Esophagus squamous epithelium (tissue), 5 donors: ENCODE measurements around the gene AATK. TPM values are rescaled to one million over a fixed set of nuclear protein-coding genes. Genes with fewer than 3 reads are reported as not detected.

Source experiments
- DNase-seq: peaks from one replicate; lab custom pipeline; 2025; lab: John Stamatoyannopoulos, UW
- H3K27ac ChIP-seq, 4 donors: fragments of 200-600 bp; sonication (generic); one replicate each; pipeline ENCODE4 v1.5.1; 2016 to 2019; ENCODE audit warnings: mild to moderate bottlenecking in 1 of 4
- H3K27me3 ChIP-seq, 4 donors: fragments of 200-600 bp; sonication (generic); 1 replicate in 3 of 4; 2 replicates in 1 of 4; pipeline versions ENCODE4 v1.5.1 to v1.6.0; 2017 to 2021; ENCODE audit warnings: antibody characterized with exemption in 1 of 4
- H3K36me3 ChIP-seq, 3 donors: fragments of 200-600 bp; sonication (generic); one replicate each; pipeline ENCODE4 v1.5.1; 2016 to 2019
- H3K4me1 ChIP-seq, 3 donors: fragments of 200-600 bp; sonication (generic); one replicate each; pipeline ENCODE4 v1.5.1; 2017 to 2019
- H3K4me3 ChIP-seq, 4 donors: fragments of 200-600 bp; sonication (generic); 1 replicate in 3 of 4; 2 replicates in 1 of 4; pipeline ENCODE4 v1.5.1; 2016 to 2019; ENCODE audit warnings: mild to moderate bottlenecking in 2 of 4, moderate library complexity in 1 of 4
- H3K9me3 ChIP-seq, 3 donors: fragments of 200-600 bp; sonication (generic); one replicate each; pipeline ENCODE4 v1.5.1; 2016 to 2019
- POLR2A ChIP-seq, 4 donors: fragments of 450-650 bp; IDR thresholded peaks; one replicate each; pipeline ENCODE4 v1.6.1; 2017; ENCODE audit warnings: antibody characterized with exemption in 4 of 4, mild to moderate bottlenecking in 4 of 4, moderate library complexity in 3 of 4
- WGBS, 2 donors: methylation state at CpG; one replicate each; pipeline ENCODE4 v1.1.5; 2018; 5-methylcytosine and 5-hydroxymethylcytosine counted together
- intact Hi-C: fragments of 100-400 bp; cut with DNase I; formaldehyde crosslinking; loops from one replicate; pipeline ENCODE4 v1.15.0; 2022
- total RNA-seq, 4 donors: library from RNA; depleted of rRNA; stranded (reverse); fragments of >200 nt; gene quantifications; one replicate each; pipeline ENCODE4 v1.1.0, GENCODE V29; 2016
- TF ChIP-seq, protein P1 (sequence below), 6 experiments: fragments of 450-650 bp in 4 of 6; fragments of 200-600 bp in 2 of 6; sonication (generic) in 2 of 6; IDR thresholded peaks; one replicate each; pipeline ENCODE4 v1.5.1; 2016 to 2019; ENCODE audit warnings: antibody characterized with exemption in 6 of 6, mild to moderate bottlenecking in 4 of 6, moderate library complexity in 4 of 6
- donor health status: DM: yes; HTN: yes; CAD: no.

The AATK gene
- total RNA-seq, 4 donors from 2014 or later = 0.57 to 1.5 (median 0.70) TPM; not detected in 1

DNA sequence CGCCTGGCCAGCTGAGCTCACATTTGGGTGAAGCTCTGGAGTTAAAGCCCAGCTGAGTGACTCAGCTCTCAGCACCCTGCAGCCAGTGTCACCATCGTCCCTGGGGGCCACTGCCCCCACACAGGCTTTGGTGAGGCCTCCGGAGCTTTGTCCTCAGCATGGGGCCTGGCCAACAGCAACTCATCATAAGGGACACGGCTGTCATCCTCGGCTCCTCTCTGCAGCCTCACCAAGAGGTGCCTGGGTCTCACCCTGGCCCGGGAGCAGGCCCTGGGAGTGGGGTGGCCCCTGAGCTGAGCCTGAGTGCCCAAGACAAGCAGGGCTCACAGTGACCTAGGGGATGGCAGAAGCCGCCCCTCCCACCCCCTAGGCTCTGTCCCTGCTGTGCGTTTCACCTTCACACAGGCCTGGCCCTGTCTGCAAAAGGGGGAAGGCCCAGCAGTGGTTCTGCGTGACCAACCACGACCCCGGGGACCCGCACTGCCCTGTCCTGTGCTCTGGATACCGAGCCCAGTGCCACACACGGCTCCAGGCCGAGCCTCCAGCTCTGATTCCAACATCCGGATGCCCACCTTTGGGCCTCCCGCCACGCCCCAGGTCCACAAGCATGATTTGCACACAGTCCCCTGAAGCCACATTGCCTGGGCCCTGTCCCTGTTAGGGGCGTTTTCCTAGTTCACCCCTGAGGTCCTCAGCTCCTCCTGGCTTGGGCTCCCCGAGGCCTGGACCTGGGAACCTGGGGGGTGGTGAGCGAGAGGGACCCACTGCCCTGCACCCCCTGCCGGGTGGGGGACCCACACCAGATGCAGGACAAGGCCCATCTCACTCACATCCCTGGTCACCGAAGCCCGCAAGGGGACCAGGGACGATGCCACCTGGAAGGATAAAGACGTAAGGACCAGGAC, 21.8 kb upstream of the AATK start:
- peaks cover 0 to 25% (median 0%) of the 10 kb centered on the region in 3 donors for H3K36me3 ChIP-seq
- 90% methylated on average over 2 of the region's 26 CpGs; no CpG with 5 or more reads in 1 of the 2 donors for WGBS, 2 donors
- H3K4me1 ChIP-seq = peaks cover 0 to 5% (median 0%) of the 10 kb centered on the region in 3 donors
- no peak overlapping the region for H3K27ac ChIP-seq
- intact Hi-C loops = no loop called here
- TF ChIP-seq POLR2A (IDR thresholded peaks at IDR 0.05) = no peak
- TF ChIP-seq, protein P1, sequence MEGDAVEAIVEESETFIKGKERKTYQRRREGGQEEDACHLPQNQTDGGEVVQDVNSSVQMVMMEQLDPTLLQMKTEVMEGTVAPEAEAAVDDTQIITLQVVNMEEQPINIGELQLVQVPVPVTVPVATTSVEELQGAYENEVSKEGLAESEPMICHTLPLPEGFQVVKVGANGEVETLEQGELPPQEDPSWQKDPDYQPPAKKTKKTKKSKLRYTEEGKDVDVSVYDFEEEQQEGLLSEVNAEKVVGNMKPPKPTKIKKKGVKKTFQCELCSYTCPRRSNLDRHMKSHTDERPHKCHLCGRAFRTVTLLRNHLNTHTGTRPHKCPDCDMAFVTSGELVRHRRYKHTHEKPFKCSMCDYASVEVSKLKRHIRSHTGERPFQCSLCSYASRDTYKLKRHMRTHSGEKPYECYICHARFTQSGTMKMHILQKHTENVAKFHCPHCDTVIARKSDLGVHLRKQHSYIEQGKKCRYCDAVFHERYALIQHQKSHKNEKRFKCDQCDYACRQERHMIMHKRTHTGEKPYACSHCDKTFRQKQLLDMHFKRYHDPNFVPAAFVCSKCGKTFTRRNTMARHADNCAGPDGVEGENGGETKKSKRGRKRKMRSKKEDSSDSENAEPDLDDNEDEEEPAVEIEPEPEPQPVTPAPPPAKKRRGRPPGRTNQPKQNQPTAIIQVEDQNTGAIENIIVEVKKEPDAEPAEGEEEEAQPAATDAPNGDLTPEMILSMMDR (IDR thresholded peaks at IDR 0.05) = no peak
- peaks cover 0 to 28% (median 0%) of the 10 kb centered on the region in 4 donors for H3K27me3 ChIP-seq
- H3K4me3 ChIP-seq = no peak overlapping the region
- DNase-seq = no peak
- no peaks in the 10 kb centered on the region for H3K9me3 ChIP-seq

DNA sequence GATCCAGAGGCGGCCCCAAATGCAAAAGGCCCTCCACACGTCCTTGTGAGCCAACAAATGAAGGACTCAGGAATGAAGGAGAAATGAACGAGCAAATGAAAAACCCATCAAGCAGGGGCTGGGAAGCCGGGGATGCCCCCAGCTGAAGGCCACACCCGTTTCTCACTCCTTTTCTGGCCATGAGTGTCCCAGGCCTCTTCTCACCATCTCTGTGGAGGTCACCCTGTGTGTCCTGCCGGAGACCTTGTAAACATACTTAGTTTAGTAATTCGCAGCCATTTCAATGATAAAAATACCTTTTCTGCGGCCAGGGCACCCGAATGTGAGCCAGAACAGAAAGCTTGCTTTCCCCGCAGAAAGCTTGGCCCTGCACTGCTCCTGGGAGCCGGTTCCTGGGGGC, 21.1 kb upstream of the AATK start:
- no peak for DNase-seq
- no peaks in the 10 kb centered on the region for H3K4me1 ChIP-seq
- 79 to 87% methylated on average over 7 to 9 of the region's 11 CpGs for WGBS, 2 donors
- no peak for TF ChIP-seq POLR2A (IDR thresholded peaks at IDR 0.05)
- TF ChIP-seq, protein P1 (IDR thresholded peaks at IDR 0.05) = no peak
- no peak overlapping the region for H3K27ac ChIP-seq
- no peak overlapping the region for H3K4me3 ChIP-seq
- intact Hi-C loops = no loop called here
- H3K36me3 ChIP-seq = peaks cover 0 to 25% (median 0%) of the 10 kb centered on the region in 3 donors
- H3K27me3 ChIP-seq = peaks cover 0 to 36% (median 0%) of the 10 kb centered on the region in 4 donors
- no peaks in the 10 kb centered on the region for H3K9me3 ChIP-seq

DNA sequence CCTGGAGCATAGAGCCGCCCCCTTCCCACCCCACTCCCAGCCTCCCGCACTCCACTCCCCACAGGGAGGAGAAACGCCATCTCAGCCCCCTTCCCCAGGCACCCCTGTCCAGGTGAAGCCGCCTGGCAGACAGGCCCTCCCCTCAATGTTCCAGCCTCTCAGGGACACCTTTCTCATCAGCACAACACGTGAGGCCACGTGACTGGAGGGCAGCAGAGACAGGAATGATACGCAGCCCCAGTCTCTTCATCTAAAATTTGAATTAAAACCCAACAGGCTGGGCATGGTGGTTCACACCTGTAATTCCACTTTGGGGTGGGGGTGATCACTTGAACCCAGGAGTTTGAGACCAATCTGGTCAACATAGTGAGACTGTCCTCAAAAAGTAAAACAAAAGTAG, 20.2 kb upstream of the AATK start:
- intact Hi-C loops = no loop called here

DNA sequence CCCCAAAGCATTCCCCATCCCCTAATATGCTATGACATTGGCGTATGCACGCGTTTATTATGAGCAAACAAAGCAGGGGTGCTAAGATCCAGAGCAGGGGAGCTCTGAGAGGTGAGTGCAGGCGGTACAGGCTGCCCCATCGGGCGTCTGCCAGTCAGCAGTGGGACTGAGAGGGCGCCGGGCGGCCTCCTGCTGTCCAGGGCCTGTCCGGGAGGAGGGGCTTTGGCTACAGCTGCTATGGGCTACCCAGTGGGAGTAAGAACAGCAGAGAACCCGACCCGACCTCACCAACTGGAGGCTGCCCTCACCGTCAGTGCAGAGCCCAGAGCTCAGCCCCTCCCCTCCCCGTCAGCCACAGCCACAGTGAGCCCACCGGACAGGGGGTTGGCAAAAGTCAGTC, 18.5 kb upstream of the AATK start:
- intact Hi-C loops = no loop called here
- Histone ChIP-seq H3K27me3 (peaks cover 0 to 60% (median 0%) of the 10 kb centered on the region in 4 donors), H3K36me3 (peaks cover 0 to 4% (median 0%) of the 10 kb centered on the region in 3 donors), H3K27ac (no peak overlapping the region), H3K4me1 (no peaks in the 10 kb centered on the region), H3K4me3 (no peak overlapping the region), H3K9me3 (no peaks in the 10 kb centered on the region)
- TF ChIP-seq, protein P1 (IDR thresholded peaks at IDR 0.05) = no peak
- no peak for TF ChIP-seq POLR2A (IDR thresholded peaks at IDR 0.05)
- DNase-seq = no peak
- 20 to 30% methylated on average over 1 to 2 of the region's 15 CpGs for WGBS, 2 donors

More for the DNA sequence above, 20.2 kb upstream of the AATK start:
- H3K9me3 ChIP-seq = no peaks in the 10 kb centered on the region
- WGBS, 2 donors = 66% methylated on average over 5 of the region's 7 CpGs; no CpG with 5 or more reads in 1 of the 2 donors
- H3K27ac ChIP-seq = no peak overlapping the region
- TF ChIP-seq POLR2A (IDR thresholded peaks at IDR 0.05) = no peak
- TF ChIP-seq, protein P1 (IDR thresholded peaks at IDR 0.05) = no peak
- H3K36me3 ChIP-seq = peaks cover 0 to 21% (median 0%) of the 10 kb centered on the region in 3 donors
- H3K4me3 ChIP-seq = no peak overlapping the region
- no peaks in the 10 kb centered on the region for H3K4me1 ChIP-seq
- DNase-seq = no peak
- peaks cover 0 to 45% (median 0%) of the 10 kb centered on the region in 4 donors for H3K27me3 ChIP-seq

DNA sequence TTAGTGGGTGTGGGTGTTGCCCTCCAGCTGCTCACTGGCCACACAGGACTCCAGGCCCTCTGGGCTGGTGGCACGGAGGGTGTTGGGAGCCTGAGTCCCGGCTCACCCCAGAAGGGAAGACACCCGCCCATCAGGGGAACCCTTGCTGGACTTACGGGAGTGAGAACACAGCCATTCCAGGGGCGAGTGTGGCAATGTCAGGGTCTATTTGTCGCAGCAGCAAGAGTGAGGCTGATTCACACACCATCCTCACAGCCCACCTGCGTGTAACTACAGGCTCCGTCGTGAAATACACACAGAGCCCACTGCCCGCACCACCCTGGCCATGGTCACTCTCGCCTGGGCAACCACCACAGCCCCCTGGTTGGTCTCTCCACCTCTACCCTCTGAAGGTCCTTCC, 17.8 kb upstream of the AATK start:
- Histone ChIP-seq H3K4me3 (no peak overlapping the region), H3K27ac (no peak overlapping the region), H3K9me3 (no peaks in the 10 kb centered on the region), H3K36me3 (no peaks in the 10 kb centered on the region), H3K27me3 (peaks cover 0 to 65% (median 0%) of the 10 kb centered on the region in 4 donors), H3K4me1 (no peaks in the 10 kb centered on the region)
- no peak for DNase-seq
- 76 to 82% methylated on average over 4 to 5 of the region's 11 CpGs for WGBS, 2 donors
- TF ChIP-seq, protein P1 (IDR thresholded peaks at IDR 0.05) = no peak
- TF ChIP-seq POLR2A (IDR thresholded peaks at IDR 0.05) = no peak
- intact Hi-C loops = no loop called here
